Astrocyte (in vitro differentiated cells and primary cell): Measurements from ENCODE around the gene DEPDC1B. TPM values are rescaled to one million over a fixed set of nuclear protein-coding genes. Genes with fewer than 3 reads are reported as not detected.

Experiments
- DNase-seq: peaks from one replicate; pipeline ENCODE4 v3.0.0-alpha.2; 2010; ENCODE audit warnings: low read depth
- FAIRE-seq: peaks from 2 replicates; lab custom pipeline; 2011; peaks lifted over from hg19 to GRCh38; lab: Jason Lieb, UNC
- H2AFZ ChIP-seq: 2 replicates; pipeline ENCODE4 v1.6.0; 2012; ENCODE audit warnings: low read depth, low read length, inconsistent platforms
- H3K27ac ChIP-seq: 2 replicates; pipeline ENCODE4 v1.5.1; 2011; ENCODE audit warnings: low read depth, low read length, inconsistent platforms
- H3K27me3 ChIP-seq: 2 replicates; pipeline ENCODE4 v1.6.0; 2011; ENCODE audit warnings: low read length, inconsistent platforms; ENCODE audit not compliant: insufficient read depth
- H3K36me3 ChIP-seq: 2 replicates; pipeline ENCODE4 v1.5.1; 2011; ENCODE audit warnings: low read length, inconsistent platforms; ENCODE audit not compliant: insufficient read depth
- H3K4me1 ChIP-seq: 2 replicates; pipeline ENCODE4 v1.5.1; 2011; ENCODE audit warnings: low read length, inconsistent platforms; ENCODE audit not compliant: insufficient read depth
- H3K4me2 ChIP-seq: 2 replicates; pipeline ENCODE4 v1.6.0; 2012; ENCODE audit warnings: low read length, inconsistent platforms
- H3K4me3 ChIP-seq: 2 replicates; pipeline ENCODE4 v1.5.1; 2011; ENCODE audit warnings: low read depth, mild to moderate bottlenecking, low read length, inconsistent platforms; ENCODE audit not compliant: insufficient read depth
- H3K79me2 ChIP-seq: 2 replicates; pipeline ENCODE4 v1.6.0; 2012; ENCODE audit warnings: mild to moderate bottlenecking, low read length, inconsistent platforms; ENCODE audit not compliant: insufficient read depth
- H3K9ac ChIP-seq: 2 replicates; pipeline ENCODE4 v1.6.0; 2012; ENCODE audit warnings: mild to moderate bottlenecking, low read length, inconsistent platforms
- H3K9me3 ChIP-seq: 2 replicates; pipeline ENCODE4 v1.5.1; 2012; ENCODE audit warnings: low read depth, mild to moderate bottlenecking, low read length, inconsistent platforms; ENCODE audit not compliant: insufficient read depth
- H4K20me1 ChIP-seq: 2 replicates; pipeline ENCODE4 v1.6.0; 2012; ENCODE audit warnings: low read length, inconsistent platforms; ENCODE audit not compliant: insufficient read depth
- H3K27ac Mint-ChIP-seq: one replicate; pipeline ENCODE4 v1.8.0; 2021; ENCODE audit warnings: mild to moderate bottlenecking, mixed read lengths; ENCODE audit not compliant: unreplicated experiment
- H3K27me3 Mint-ChIP-seq: one replicate; pipeline ENCODE4 v1.8.0; 2021; ENCODE audit warnings: low read depth, mixed read lengths; ENCODE audit not compliant: unreplicated experiment
- H3K36me3 Mint-ChIP-seq: one replicate; pipeline ENCODE4 v1.8.0; 2021; ENCODE audit warnings: low read depth, mixed read lengths; ENCODE audit not compliant: unreplicated experiment
- H3K4me1 Mint-ChIP-seq: one replicate; pipeline ENCODE4 v1.8.0; 2021; ENCODE audit warnings: low read depth, mixed read lengths; ENCODE audit not compliant: unreplicated experiment
- H3K4me3 Mint-ChIP-seq: one replicate; pipeline ENCODE4 v1.8.0; 2021; ENCODE audit warnings: mild to moderate bottlenecking, moderate library complexity, mixed read lengths; ENCODE audit not compliant: unreplicated experiment
- H3K9me3 Mint-ChIP-seq: one replicate; pipeline ENCODE4 v1.8.0; 2021; ENCODE audit warnings: mild to moderate bottlenecking, mixed read lengths; ENCODE audit not compliant: unreplicated experiment
- EZH2 ChIP-seq: IDR thresholded peaks from 2 replicates; pipeline ENCODE4 v1.6.1; 2012; ENCODE audit warnings: mild to moderate bottlenecking, low read length, inconsistent platforms; ENCODE audit not compliant: insufficient read depth
- total RNA-seq: library from RNA; stranded (reverse); gene quantifications from 2 replicates; pipeline ENCODE4 v1.2.1, GENCODE V29; 2021
- TF ChIP-seq, protein P1 (sequence below): IDR thresholded peaks from 2 replicates; pipeline ENCODE4 v1.5.1; 2011; ENCODE audit warnings: low read depth, mild to moderate bottlenecking, inconsistent platforms, low read length, moderate library complexity; ENCODE audit not compliant: insufficient read depth

DEPDC1B gene
- total RNA-seq, 1 donor from 2014 or later: 2.2 TPM

DNA sequence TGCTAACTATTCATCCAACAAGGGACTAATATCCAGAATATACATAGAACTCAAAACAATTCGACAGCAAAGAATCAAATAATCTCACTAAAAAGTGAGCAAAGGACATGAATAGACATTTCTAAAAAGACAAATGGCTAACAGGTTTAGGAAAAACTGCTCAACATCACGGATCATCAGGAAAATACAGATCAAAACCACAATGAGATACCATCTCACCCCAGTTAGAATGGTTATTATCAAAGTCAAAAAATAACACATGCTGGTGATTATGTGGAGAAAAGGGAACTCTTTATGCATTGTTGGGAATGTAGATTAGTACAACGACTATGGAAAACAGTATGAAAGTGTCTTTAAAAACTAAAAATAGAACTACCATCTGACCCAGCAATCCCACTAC, 150.1 kb downstream of the DEPDC1B start:
- Histone ChIP-seq H3K27me3 (no peaks in the 10 kb centered on the region), H3K36me3 (no peaks in the 10 kb centered on the region), H4K20me1 (no peaks in the 10 kb centered on the region), H3K4me1 (no peaks in the 10 kb centered on the region), H3K9ac (no peak overlapping the region), H2AFZ (no peak overlapping the region), H3K4me3 (no peak overlapping the region), H3K27ac (no peak overlapping the region), H3K4me2 (no peak overlapping the region), H3K9me3 (no peaks in the 10 kb centered on the region), H3K79me2 (no peaks in the 10 kb centered on the region)
- TF ChIP-seq, protein P1, sequence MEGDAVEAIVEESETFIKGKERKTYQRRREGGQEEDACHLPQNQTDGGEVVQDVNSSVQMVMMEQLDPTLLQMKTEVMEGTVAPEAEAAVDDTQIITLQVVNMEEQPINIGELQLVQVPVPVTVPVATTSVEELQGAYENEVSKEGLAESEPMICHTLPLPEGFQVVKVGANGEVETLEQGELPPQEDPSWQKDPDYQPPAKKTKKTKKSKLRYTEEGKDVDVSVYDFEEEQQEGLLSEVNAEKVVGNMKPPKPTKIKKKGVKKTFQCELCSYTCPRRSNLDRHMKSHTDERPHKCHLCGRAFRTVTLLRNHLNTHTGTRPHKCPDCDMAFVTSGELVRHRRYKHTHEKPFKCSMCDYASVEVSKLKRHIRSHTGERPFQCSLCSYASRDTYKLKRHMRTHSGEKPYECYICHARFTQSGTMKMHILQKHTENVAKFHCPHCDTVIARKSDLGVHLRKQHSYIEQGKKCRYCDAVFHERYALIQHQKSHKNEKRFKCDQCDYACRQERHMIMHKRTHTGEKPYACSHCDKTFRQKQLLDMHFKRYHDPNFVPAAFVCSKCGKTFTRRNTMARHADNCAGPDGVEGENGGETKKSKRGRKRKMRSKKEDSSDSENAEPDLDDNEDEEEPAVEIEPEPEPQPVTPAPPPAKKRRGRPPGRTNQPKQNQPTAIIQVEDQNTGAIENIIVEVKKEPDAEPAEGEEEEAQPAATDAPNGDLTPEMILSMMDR: no peak
- TF ChIP-seq EZH2: no peak
- no peak for DNase-seq
- Mint-ChIP-seq H3K4me3 (no peak overlapping the region), H3K9me3 (no peaks in the 10 kb centered on the region), H3K27me3 (no peaks in the 10 kb centered on the region), H3K4me1 (no peaks in the 10 kb centered on the region), H3K36me3 (no peaks in the 10 kb centered on the region), H3K27ac (no peak overlapping the region)
- no peak for FAIRE-seq

Other genes with a start within 250 kb of the DEPDC1B start
- 0.72 and 1.0 TPM in 2 replicates for gene ELOVL7, start 144.1 kb upstream of the DEPDC1B start, total RNA-seq
- 11.8 and 13.1 TPM in 2 replicates for gene ERCC8, start 244.9 kb upstream of the DEPDC1B start, total RNA-seq
- gene NDUFAF2, start 245.0 kb upstream of the DEPDC1B start, total RNA-seq: 43.9 and 46.0 TPM in 2 replicates